WTC11 (cell line): ENCODE measurements around the gene TOM1. TPM values are rescaled to one million over a fixed set of nuclear protein-coding genes. Genes with fewer than 3 reads are reported as not detected.

Experiments used
- ATAC-seq: fragments of 200-7000 bp; cut with Tn5 transposase; 2 replicates; pipeline ENCODE4 v1.10.0; 2021; ENCODE audit warnings: mild to moderate bottlenecking, moderate library complexity
- CTCF ChIA-PET: fragments of 300-600 bp; sonication (Branson Sonifier 250); formaldehyde crosslinking; loops from one replicate; lab custom pipeline; 2021; ENCODE audit warnings: antibody characterized with exemption; lab: Charles Lee
- POLR2A ChIA-PET: fragments of 350-600 bp; sonication (Branson Sonifier 250); formaldehyde crosslinking; loops from one replicate; lab custom pipeline; 2021; ENCODE audit warnings: antibody characterized with exemption; lab: Charles Lee
- DNase-seq: peaks from one replicate; pipeline ENCODE4 v3.0.0; 2021; ENCODE audit warnings: low spot score
- H3K27ac Mint-ChIP-seq: 2 replicates; pipeline ENCODE4 v1.8.0; 2021; ENCODE audit warnings: mixed read lengths
- H3K27me3 Mint-ChIP-seq: 2 replicates; pipeline ENCODE4 v1.8.0; 2021; ENCODE audit warnings: low read depth, mild to moderate bottlenecking, moderate library complexity, mixed read lengths
- H3K36me3 Mint-ChIP-seq: 2 replicates; pipeline ENCODE4 v1.8.0; 2021; ENCODE audit warnings: mixed read lengths
- H3K4me1 Mint-ChIP-seq: 2 replicates; pipeline ENCODE4 v1.8.0; 2022; ENCODE audit warnings: mixed read lengths
- H3K4me3 Mint-ChIP-seq: 2 replicates; pipeline ENCODE4 v1.8.0; 2021; ENCODE audit warnings: mild to moderate bottlenecking, moderate library complexity, mixed read lengths
- H3K9me3 Mint-ChIP-seq: 2 replicates; pipeline ENCODE4 v1.8.0; 2021; ENCODE audit warnings: mixed read lengths
- AFF4 ChIP-seq: sonication (generic); formaldehyde crosslinking; IDR thresholded peaks from 2 replicates; pipeline ENCODE4 v1.8.1; 2023; ENCODE audit warnings: mild to moderate bottlenecking, missing genetic modification reagents, borderline replicate concordance
- E2F1 ChIP-seq: sonication (generic); formaldehyde crosslinking; IDR thresholded peaks from 2 replicates; pipeline ENCODE4 v1.8.0; 2022; ENCODE audit warnings: mild to moderate bottlenecking, missing genetic modification reagents
- ELF4 ChIP-seq: sonication (generic); formaldehyde crosslinking; IDR thresholded peaks from 2 replicates; pipeline ENCODE4 v1.8.1; 2022; ENCODE audit warnings: low read depth, mild to moderate bottlenecking, moderate library complexity, missing genetic modification reagents
- EMX1 ChIP-seq: fragments of 250-450 bp; sonication (Bioruptor Pico); IDR thresholded peaks from 2 replicates; pipeline ENCODE4 v1.8.0; 2021; ENCODE audit warnings: mild to moderate bottlenecking
- FOXP4 ChIP-seq: sonication (generic); formaldehyde crosslinking; IDR thresholded peaks from 2 replicates; pipeline ENCODE4 v1.8.0; 2022; ENCODE audit warnings: mild to moderate bottlenecking, missing genetic modification reagents
- GRHL2 ChIP-seq: fragments of 250-450 bp; sonication (Bioruptor Pico); IDR thresholded peaks from 2 replicates; pipeline ENCODE4 v1.8.0; 2022; ENCODE audit warnings: mild to moderate bottlenecking, moderate library complexity; ENCODE audit not compliant: insufficient replicate concordance, severe bottlenecking
- GTF2I ChIP-seq: fragments of 250-450 bp; sonication (Bioruptor Pico); conservative IDR thresholded peaks from 2 replicates; pipeline ENCODE4 v1.4.0; 2021; ENCODE audit warnings: mild to moderate bottlenecking
- MAX ChIP-seq: sonication (generic); formaldehyde crosslinking; IDR thresholded peaks from 2 replicates; pipeline ENCODE4 v1.8.0; 2022; ENCODE audit warnings: mild to moderate bottlenecking, missing genetic modification reagents
- NFE2L1 ChIP-seq: sonication (generic); formaldehyde crosslinking; IDR thresholded peaks from 2 replicates; pipeline ENCODE4 v1.8.1; 2023; ENCODE audit warnings: missing genetic modification reagents
- OVOL2 ChIP-seq: fragments of 250-450 bp; sonication (Bioruptor Pico); IDR thresholded peaks from 2 replicates; pipeline ENCODE4 v1.9.0; 2021; ENCODE audit warnings: mild to moderate bottlenecking, borderline replicate concordance
- PRDM15 ChIP-seq: sonication (generic); formaldehyde crosslinking; IDR thresholded peaks from 2 replicates; pipeline ENCODE4 v1.8.0; 2022; ENCODE audit warnings: missing genetic modification reagents
- ZNF317 ChIP-seq: sonication (generic); formaldehyde crosslinking; IDR thresholded peaks from 2 replicates; pipeline ENCODE4 v1.8.1; 2023; ENCODE audit warnings: low read depth, mild to moderate bottlenecking, moderate library complexity, missing genetic modification reagents, borderline replicate concordance
- ZNF416 ChIP-seq: fragments of 250-450 bp; sonication (Bioruptor Pico); IDR thresholded peaks from 2 replicates; pipeline ENCODE4 v1.9.0; 2021; ENCODE audit warnings: mild to moderate bottlenecking, inconsistent platforms
- ZSCAN18 ChIP-seq: fragments of 250-450 bp; sonication (Bioruptor Pico); IDR thresholded peaks from 2 replicates; pipeline ENCODE4 v2.1.2; 2022; ENCODE audit warnings: mild to moderate bottlenecking, moderate library complexity
- total RNA-seq: library from RNA; stranded (reverse); gene quantifications from 3 replicates; pipeline ENCODE4 v1.2.3, GENCODE V29; 2021

TOM1 gene
- total RNA-seq, 1 experiment from 2014 or later, result 23.5 TPM

- POLR2A ChIA-PET, result no interaction called here
- CTCF ChIA-PET, result no interaction called here
- H3K9me3 Mint-ChIP-seq, result no peaks in the 10 kb centered on the region
- peaks cover 6% of the 10 kb centered on the region; the same call in 1 of the 2 replicates for H3K4me1 Mint-ChIP-seq
- no peak overlapping the region for H3K27ac Mint-ChIP-seq
- peaks cover 6% of the 10 kb centered on the region; the same call in 1 of the 2 replicates for H3K36me3 Mint-ChIP-seq
- no peak for TF ChIP-seq OVOL2 (CRISPR knock-in tag)
- no peak for TF ChIP-seq ZSCAN18
- TF ChIP-seq EMX1 (CRISPR knock-in tag), result no peak
- no peak for TF ChIP-seq NFE2L1 (CRISPR knock-in tag)
- no peak for TF ChIP-seq ZNF416
- TF ChIP-seq GTF2I (CRISPR knock-in tag), result no peak
- no peak for ATAC-seq
- DNase-seq, result no peak
- no peak overlapping the region for H3K4me3 Mint-ChIP-seq
- H3K27me3 Mint-ChIP-seq, result no peaks in the 10 kb centered on the region
Measured at GRCh38 chr22:35315855-35316745, 16.4 kb downstream of the TOM1 start.

- H3K4me3 Mint-ChIP-seq, result no peak overlapping the region
- TF ChIP-seq MAX, result no peak
- TF ChIP-seq E2F1 (CRISPR knock-in tag), result no peak
- TF ChIP-seq FOXP4 (CRISPR knock-in tag), result no peak
- no peak for TF ChIP-seq PRDM15 (CRISPR knock-in tag)
- TF ChIP-seq ZNF317 (CRISPR knock-in tag), result no peak
- TF ChIP-seq AFF4 (CRISPR knock-in tag), result no peak
- no peak for TF ChIP-seq ELF4 (CRISPR knock-in tag)
- no peak for TF ChIP-seq ZNF416
- TF ChIP-seq GRHL2 (CRISPR knock-in tag), result no peak
- TF ChIP-seq OVOL2 (CRISPR knock-in tag), result no peak
- no peaks in the 10 kb centered on the region for H3K27me3 Mint-ChIP-seq
- no peak for ATAC-seq
- peaks cover 6% of the 10 kb centered on the region; the same call in 1 of the 2 replicates for H3K36me3 Mint-ChIP-seq
- DNase-seq, result no peak
- no peak overlapping the region for H3K27ac Mint-ChIP-seq
- ChIA-PET CTCF (interaction anchor here (0.8 kb wide), 1 partner anchor 21 kb away, joined by 3 read pairs; no protein-coding TSS in a partner anchor), POLR2A (no interaction called here)
- no peaks in the 10 kb centered on the region for H3K9me3 Mint-ChIP-seq
- H3K4me1 Mint-ChIP-seq, result peaks cover 6% of the 10 kb centered on the region; the same call in 1 of the 2 replicates
Measured at GRCh38 chr22:35316751-35317150, 17.1 kb downstream of the TOM1 start.
